ENCODE measurements around the gene RPH3AL.
A peak's percentile ranks its signal among the peaks of the same experiment; 100 is the strongest.

RPH3AL gene

GRCh38 chr17:218432-219110 is 134.0 kb downstream of the RPH3AL start:
- no peak overlapping the region for H3K4me3 ChIP-seq (ENCODE audit: low read depth, low read length)
- TF ChIP-seq, protein P1, sequence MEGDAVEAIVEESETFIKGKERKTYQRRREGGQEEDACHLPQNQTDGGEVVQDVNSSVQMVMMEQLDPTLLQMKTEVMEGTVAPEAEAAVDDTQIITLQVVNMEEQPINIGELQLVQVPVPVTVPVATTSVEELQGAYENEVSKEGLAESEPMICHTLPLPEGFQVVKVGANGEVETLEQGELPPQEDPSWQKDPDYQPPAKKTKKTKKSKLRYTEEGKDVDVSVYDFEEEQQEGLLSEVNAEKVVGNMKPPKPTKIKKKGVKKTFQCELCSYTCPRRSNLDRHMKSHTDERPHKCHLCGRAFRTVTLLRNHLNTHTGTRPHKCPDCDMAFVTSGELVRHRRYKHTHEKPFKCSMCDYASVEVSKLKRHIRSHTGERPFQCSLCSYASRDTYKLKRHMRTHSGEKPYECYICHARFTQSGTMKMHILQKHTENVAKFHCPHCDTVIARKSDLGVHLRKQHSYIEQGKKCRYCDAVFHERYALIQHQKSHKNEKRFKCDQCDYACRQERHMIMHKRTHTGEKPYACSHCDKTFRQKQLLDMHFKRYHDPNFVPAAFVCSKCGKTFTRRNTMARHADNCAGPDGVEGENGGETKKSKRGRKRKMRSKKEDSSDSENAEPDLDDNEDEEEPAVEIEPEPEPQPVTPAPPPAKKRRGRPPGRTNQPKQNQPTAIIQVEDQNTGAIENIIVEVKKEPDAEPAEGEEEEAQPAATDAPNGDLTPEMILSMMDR (IDR thresholded peaks at IDR 0.05; ENCODE audit: borderline replicate concordance, insufficient read depth, low read depth, low read length), result no peak

- no peak overlapping the region for H3K4me3 ChIP-seq (ENCODE audit: low read depth, low read length)
- TF ChIP-seq, protein P1 (IDR thresholded peaks at IDR 0.05; ENCODE audit: borderline replicate concordance, insufficient read depth, low read depth, low read length), result no peak
These were observed 136.0 kb downstream of the RPH3AL start for GRCh38 chr17:216625-217024.

DNA sequence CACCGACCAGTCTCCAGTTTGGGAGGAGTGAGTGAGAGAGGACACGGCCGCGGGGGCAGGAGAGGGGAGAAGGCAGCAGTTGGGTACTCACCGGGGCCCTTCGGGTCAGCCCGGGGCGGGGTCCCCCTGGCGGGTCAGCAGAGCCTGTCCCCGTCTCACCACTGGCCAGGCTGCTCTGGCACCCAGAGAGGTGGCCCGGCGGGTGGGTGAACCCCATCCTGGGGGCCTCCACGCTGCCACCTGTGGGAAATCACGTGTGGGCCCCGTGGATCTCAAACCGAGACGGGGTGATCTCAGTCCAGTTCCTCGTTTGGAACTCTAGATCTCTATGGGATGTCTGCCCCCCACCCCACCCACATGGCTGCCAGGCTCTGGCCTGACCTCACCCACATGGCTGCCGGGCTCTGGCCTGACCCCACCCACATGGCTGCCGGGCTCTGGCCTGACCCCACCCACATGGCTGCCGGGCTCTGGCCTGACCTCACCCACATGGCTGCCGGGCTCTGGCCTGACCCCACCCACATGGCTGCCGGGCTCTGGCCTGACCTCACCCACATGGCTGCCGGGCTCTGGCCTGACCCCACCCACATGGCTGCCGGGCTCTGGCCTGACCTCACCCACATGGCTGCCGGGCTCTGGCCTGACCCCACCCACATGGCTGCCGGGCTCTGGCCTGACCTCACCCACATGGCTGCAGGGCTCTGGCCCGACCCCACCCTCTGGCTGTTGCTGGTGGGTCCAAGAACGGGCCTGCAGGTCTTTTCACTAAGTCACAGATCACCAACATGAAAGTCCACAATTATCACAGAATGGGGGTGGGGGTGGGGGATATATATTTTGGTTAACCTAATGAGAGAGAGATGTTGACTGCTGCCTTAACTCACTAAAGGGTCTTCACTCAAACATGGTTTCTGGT is 136.8 kb downstream of the RPH3AL start:
- H3K4me3 ChIP-seq (ENCODE audit: low read depth, low read length), result peak overlapping the region; percentile 82

DNA sequence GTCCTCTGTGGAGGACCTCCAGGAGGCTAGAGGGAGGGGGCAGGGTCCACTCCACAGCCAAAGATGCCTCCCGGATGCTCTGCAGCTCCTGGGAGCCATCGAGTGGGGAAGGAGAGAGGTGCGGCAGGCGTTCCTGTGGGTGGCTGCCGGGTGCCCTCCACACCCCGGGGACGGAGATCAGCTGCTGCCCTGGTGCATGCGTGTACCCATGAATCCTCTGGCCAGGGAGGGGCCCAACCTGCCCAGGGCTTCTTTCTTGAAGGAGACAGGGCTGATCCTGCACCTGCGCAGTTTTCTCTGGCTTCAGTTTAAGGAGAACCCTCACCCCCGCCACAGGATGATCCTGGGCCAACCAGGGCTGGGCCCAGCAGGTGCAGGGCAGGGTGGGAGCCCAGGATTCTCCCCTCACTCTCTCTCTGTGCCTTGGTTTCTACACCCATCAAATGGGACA is 137.7 kb downstream of the RPH3AL start:
- TF ChIP-seq, protein P1 (IDR thresholded peaks at IDR 0.05; ENCODE audit: borderline replicate concordance, insufficient read depth, low read depth, low read length), result no peak
- peak overlapping the region; percentile 82 for H3K4me3 ChIP-seq (ENCODE audit: low read depth, low read length)

DNA sequence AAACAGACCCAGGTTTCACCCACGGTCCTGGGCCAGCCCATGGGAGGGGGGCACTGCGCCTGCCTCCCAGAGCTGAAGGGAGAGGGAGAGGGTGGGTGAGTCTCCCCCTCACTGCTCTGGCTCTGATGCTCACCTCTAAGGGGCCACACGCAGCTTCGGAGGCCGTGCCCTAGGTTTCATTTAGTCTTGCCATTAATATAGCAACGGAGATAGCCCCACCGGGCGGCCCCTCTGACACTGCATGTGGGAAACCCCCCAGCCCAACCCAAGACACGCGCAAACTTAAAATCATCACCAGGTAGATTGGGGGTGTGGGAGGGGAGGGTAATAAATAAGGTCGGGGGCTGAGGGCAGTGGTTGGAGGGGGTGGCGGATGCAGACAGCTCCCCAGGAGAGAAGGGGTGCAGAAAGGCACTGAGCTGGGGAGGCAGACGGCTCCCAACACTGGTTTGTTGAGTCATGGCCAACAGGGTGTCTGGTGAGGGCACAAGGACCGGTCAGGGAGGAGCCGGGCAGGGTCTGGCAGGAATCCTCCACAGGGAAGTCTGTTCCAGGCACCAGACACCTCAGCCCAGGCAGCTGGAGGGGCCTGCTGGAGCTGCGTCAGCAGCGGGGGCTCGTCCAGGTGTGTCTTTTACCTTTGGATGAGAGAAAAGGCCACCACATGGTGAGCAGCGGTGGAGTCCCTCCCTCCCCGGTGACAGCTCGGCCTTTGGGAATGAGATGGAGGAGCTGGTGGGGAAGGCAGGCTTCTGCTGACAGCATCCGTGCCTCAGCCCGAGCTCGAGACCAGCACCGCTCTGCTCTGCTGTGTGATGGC is 139.1 kb downstream of the RPH3AL start:
- TF ChIP-seq, protein P1 (IDR thresholded peaks at IDR 0.05; ENCODE audit: borderline replicate concordance, insufficient read depth, low read depth, low read length), result no peak
- H3K4me3 ChIP-seq (ENCODE audit: low read depth, low read length), result no peak overlapping the region

GRCh38 chr17:210402-210801 is 142.2 kb downstream of the RPH3AL start:
- no peak overlapping the region for H3K4me3 ChIP-seq (ENCODE audit: low read depth, low read length)
- TF ChIP-seq, protein P1 (IDR thresholded peaks at IDR 0.05; ENCODE audit: borderline replicate concordance, insufficient read depth, low read depth, low read length), result no peak

DNA sequence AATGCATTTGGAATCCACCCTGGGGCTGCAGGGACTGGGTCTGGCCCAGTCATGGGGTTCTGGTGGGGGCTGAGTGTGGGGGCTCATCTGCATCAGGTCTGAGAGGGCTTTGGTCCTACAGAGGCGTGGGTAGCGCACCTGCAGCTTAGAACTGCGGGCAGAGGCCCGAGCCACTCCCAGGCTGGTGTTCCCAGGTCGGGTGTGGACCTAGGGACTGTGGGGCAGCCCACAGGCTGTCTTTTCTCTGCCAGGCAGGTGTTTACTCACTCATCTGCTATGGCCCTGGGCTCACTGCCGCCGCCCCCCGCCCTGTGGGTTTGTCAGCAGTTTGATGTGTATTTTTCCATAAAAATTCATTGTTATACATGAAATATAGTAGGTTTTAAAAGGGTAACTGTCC is 144.2 kb downstream of the RPH3AL start:
- no peak overlapping the region for H3K4me3 ChIP-seq (ENCODE audit: low read depth, low read length)
- TF ChIP-seq, protein P1 (IDR thresholded peaks at IDR 0.05; ENCODE audit: borderline replicate concordance, insufficient read depth, low read depth, low read length), result no peak
